Mesenchymal stem cell (in vitro differentiated cells and primary cell): Measurements from ENCODE around the gene KCNH3.
"Not testable (repeated sequence)": the region's sequence is repeated elsewhere in the genome, so short reads cannot be mapped to it uniquely, and the experiment has no call there.

Experiments used
- DNase-seq: peaks from one replicate; pipeline ENCODE4 v3.0.0-alpha.2; 2013
- H2AFZ ChIP-seq: one replicate; pipeline ENCODE4 v1.6.1; 2013; ENCODE audit warnings: low read depth, mild to moderate bottlenecking, control low read depth, inconsistent platforms, low read length, moderate library complexity
- H2AK5ac ChIP-seq: 2 replicates; pipeline ENCODE4 v1.6.1; 2013; ENCODE audit warnings: low read length, moderate library complexity, mild to moderate bottlenecking, inconsistent platforms; ENCODE audit not compliant: severe bottlenecking
- H2BK120ac ChIP-seq: one replicate; pipeline ENCODE4 v1.6.1; 2013; ENCODE audit warnings: low read depth, mild to moderate bottlenecking, inconsistent platforms, low read length, moderate library complexity
- H2BK12ac ChIP-seq, 2 experiments: one replicate each; pipeline ENCODE4 v1.6.1; 2013; ENCODE audit warnings: inconsistent platforms in 2 of 2, low read length in 2 of 2, mild to moderate bottlenecking in 2 of 2, moderate library complexity in 2 of 2, control low read depth in 1 of 2
- H2BK15ac ChIP-seq: one replicate; pipeline ENCODE4 v1.6.1; 2013; ENCODE audit warnings: mild to moderate bottlenecking, low read depth, inconsistent platforms; ENCODE audit not compliant: poor library complexity, severe bottlenecking
- H2BK5ac ChIP-seq: 2 replicates; pipeline ENCODE4 v1.6.1; 2013; ENCODE audit warnings: low read depth, mild to moderate bottlenecking, low read length, control low read depth, inconsistent platforms; ENCODE audit not compliant: poor library complexity, severe bottlenecking
- H3K14ac ChIP-seq, 2 experiments: one replicate each; pipeline ENCODE4 v1.6.1; 2013; ENCODE audit warnings: inconsistent platforms in 2 of 2, low read length in 2 of 2, control low read depth in 1 of 2, mild to moderate bottlenecking in 1 of 2, moderate library complexity in 1 of 2
- H3K18ac ChIP-seq, 2 experiments: one replicate each; pipeline ENCODE4 v1.6.1; 2013; ENCODE audit warnings: inconsistent platforms in 2 of 2, low read length in 2 of 2, control low read depth in 1 of 2, low read depth in 1 of 2, mild to moderate bottlenecking in 1 of 2
- H3K23ac ChIP-seq, 2 experiments: one replicate each; pipeline ENCODE4 v1.6.1; 2013; ENCODE audit warnings: inconsistent platforms in 2 of 2, low read length in 2 of 2, mild to moderate bottlenecking in 2 of 2, moderate library complexity in 2 of 2, control low read depth in 1 of 2
- H3K27ac ChIP-seq: 2 replicates; pipeline ENCODE4 v1.5.1; 2013; ENCODE audit warnings: mild to moderate bottlenecking, moderate library complexity, low read length, control low read depth, inconsistent platforms; ENCODE audit not compliant: poor library complexity, severe bottlenecking
- H3K27me3 ChIP-seq, 2 experiments: 2 replicates each; pipeline versions ENCODE4 v1.6.1 to v1.7.0; 2013; ENCODE audit warnings: low read length in 2 of 2, mild to moderate bottlenecking in 2 of 2, moderate library complexity in 2 of 2, control low read depth in 1 of 2, inconsistent platforms in 1 of 2; ENCODE audit not compliant: control insufficient read depth in 1 of 2, insufficient read depth in 1 of 2
- H3K36me3 ChIP-seq, 2 experiments: 2 replicates each; pipeline versions ENCODE4 v1.6.1 to v1.7.0; 2013; ENCODE audit warnings: low read length in 2 of 2, control low read depth in 1 of 2, inconsistent platforms in 1 of 2, low read depth in 1 of 2, mild to moderate bottlenecking in 1 of 2; ENCODE audit not compliant: insufficient read depth in 2 of 2, control insufficient read depth in 1 of 2
- H3K4ac ChIP-seq, 2 experiments: one replicate each; pipeline ENCODE4 v1.6.1; 2013; ENCODE audit warnings: inconsistent platforms in 2 of 2, low read length in 2 of 2, mild to moderate bottlenecking in 2 of 2, moderate library complexity in 2 of 2, control low read depth in 1 of 2, low read depth in 1 of 2
- H3K4me1 ChIP-seq: 2 replicates; pipeline ENCODE4 v1.6.1; 2013; ENCODE audit warnings: low read depth, low read length, control low read depth; ENCODE audit not compliant: control insufficient read depth, insufficient read depth
- H3K4me2 ChIP-seq: 2 replicates; pipeline ENCODE4 v1.6.1; 2013; ENCODE audit warnings: low read length, mild to moderate bottlenecking, inconsistent platforms; ENCODE audit not compliant: poor library complexity, severe bottlenecking
- H3K4me3 ChIP-seq, 2 experiments: 2 replicates each; pipeline versions ENCODE4 v1.5.1 to v1.7.0; 2013; ENCODE audit warnings: low read length in 2 of 2, mild to moderate bottlenecking in 2 of 2, control low read depth in 1 of 2, low read depth in 1 of 2; ENCODE audit not compliant: insufficient read depth in 1 of 2
- H3K79me1 ChIP-seq: replicated peaks from 2 replicates; pipeline ENCODE4 v1.6.1; 2013; ENCODE audit warnings: mild to moderate bottlenecking, control low read depth, low read length, inconsistent platforms; ENCODE audit not compliant: poor library complexity, severe bottlenecking
- H3K9ac ChIP-seq: 2 replicates; pipeline ENCODE4 v1.7.0; 2013; ENCODE audit warnings: mild to moderate bottlenecking, low read length, moderate library complexity
- H3K9me3 ChIP-seq: 2 replicates; pipeline ENCODE4 v1.7.0; 2013; ENCODE audit warnings: mild to moderate bottlenecking, low read length; ENCODE audit not compliant: control insufficient read depth
- H4K8ac ChIP-seq: one replicate; pipeline ENCODE4 v1.6.1; 2013; ENCODE audit warnings: inconsistent platforms, mild to moderate bottlenecking, low read length, moderate library complexity
- H4K91ac ChIP-seq: one replicate; pipeline ENCODE4 v1.6.1; 2013; ENCODE audit warnings: mild to moderate bottlenecking, low read length, inconsistent platforms
- WGBS: methylation state at CpG from one replicate; pipeline ENCODE4 v1.1.7; 2013; ENCODE audit warnings: mixed read lengths; 5-methylcytosine and 5-hydroxymethylcytosine counted together

The KCNH3 gene

GRCh38 chr12:49599961-49600360 is 61.1 kb downstream of the KCNH3 start:
- no peak overlapping the region for H3K9ac ChIP-seq
- H2BK12ac ChIP-seq, result no peak overlapping the region
- no peak overlapping the region for H3K18ac ChIP-seq
- no peak overlapping the region for H2AFZ ChIP-seq
- no peaks in the 10 kb centered on the region for H3K27me3 ChIP-seq
- no peak overlapping the region for H2BK120ac ChIP-seq
- WGBS, result 90% methylated on average over 8 of the region's 8 CpGs
- H4K91ac ChIP-seq, result no peak overlapping the region
- no peak overlapping the region for H2AK5ac ChIP-seq
- no peak overlapping the region for H3K4me3 ChIP-seq
- H3K9me3 ChIP-seq, result no peaks in the 10 kb centered on the region
- no peak overlapping the region for H3K4ac ChIP-seq
- H3K23ac ChIP-seq, result no peak overlapping the region
- no peak overlapping the region for H3K4me2 ChIP-seq
- peaks cover 11 to 16% of the 10 kb centered on the region in 2 experiments for H3K36me3 ChIP-seq
- no peak overlapping the region for H2BK5ac ChIP-seq
- no peaks in the 10 kb centered on the region for H3K4me1 ChIP-seq
- peak overlapping the region; percentile 74 for H2BK15ac ChIP-seq
- no peaks in the 10 kb centered on the region for H3K79me1 ChIP-seq
- no peak overlapping the region for H3K27ac ChIP-seq
- H4K8ac ChIP-seq, result no peak overlapping the region
- no peak overlapping the region for H3K14ac ChIP-seq
- DNase-seq, result no peak

GRCh38 chr12:49603721-49604120 is 64.9 kb downstream of the KCNH3 start:
- no peak overlapping the region for H2BK12ac ChIP-seq
- H2BK120ac ChIP-seq, result no peak overlapping the region
- no peaks in the 10 kb centered on the region for H3K9me3 ChIP-seq
- H3K27ac ChIP-seq, result no peak overlapping the region
- H3K14ac ChIP-seq, result no peak overlapping the region
- WGBS, result 85% methylated on average over 1 of the region's 1 CpG
- no peak overlapping the region for H3K9ac ChIP-seq
- H2AK5ac ChIP-seq, result no peak overlapping the region
- no peak overlapping the region for H2BK15ac ChIP-seq
- no peak overlapping the region for H4K8ac ChIP-seq
- no peak overlapping the region for H2BK5ac ChIP-seq
- H3K18ac ChIP-seq, result no peak overlapping the region
- H3K79me1 ChIP-seq, result no peaks in the 10 kb centered on the region
- no peak overlapping the region for H2AFZ ChIP-seq
- DNase-seq, result no peak
- no peak overlapping the region for H3K4me3 ChIP-seq
- H3K4me1 ChIP-seq, result no peaks in the 10 kb centered on the region
- no peak overlapping the region for H3K4ac ChIP-seq
- no peak overlapping the region for H3K4me2 ChIP-seq
- no peak overlapping the region for H4K91ac ChIP-seq
- peaks cover 11 to 13% of the 10 kb centered on the region in 2 experiments for H3K36me3 ChIP-seq
- no peak overlapping the region for H3K23ac ChIP-seq
- H3K27me3 ChIP-seq, result no peaks in the 10 kb centered on the region

GRCh38 chr12:49604856-49605255 is 66.0 kb downstream of the KCNH3 start:
- no peak overlapping the region for H3K14ac ChIP-seq
- H3K79me1 ChIP-seq, result no peaks in the 10 kb centered on the region
- H2BK5ac ChIP-seq, result no peak overlapping the region
- H3K4me2 ChIP-seq, result no peak overlapping the region
- H3K18ac ChIP-seq, result no peak overlapping the region
- no peak overlapping the region for H2AK5ac ChIP-seq
- no peak overlapping the region for H2BK15ac ChIP-seq
- H3K4me1 ChIP-seq, result no peaks in the 10 kb centered on the region
- H3K9ac ChIP-seq, result no peak overlapping the region
- no peak for DNase-seq
- H3K4me3 ChIP-seq, result peak overlapping the region in 1 of 2 experiments; percentile 32
- no peak overlapping the region for H4K91ac ChIP-seq
- no peak overlapping the region for H2BK12ac ChIP-seq
- no peak overlapping the region for H4K8ac ChIP-seq
- H3K27me3 ChIP-seq, result no peaks in the 10 kb centered on the region
- no peaks in the 10 kb centered on the region for H3K9me3 ChIP-seq
- H3K36me3 ChIP-seq, result peaks cover 11% of the 10 kb centered on the region in 2 experiments
- no peak overlapping the region for H2BK120ac ChIP-seq
- WGBS, result 66% methylated on average over 5 of the region's 5 CpGs
- no peak overlapping the region for H2AFZ ChIP-seq
- H3K4ac ChIP-seq, result no peak overlapping the region
- no peak overlapping the region for H3K27ac ChIP-seq
- H3K23ac ChIP-seq, result no peak overlapping the region

GRCh38 chr12:49605539-49605938 is 66.7 kb downstream of the KCNH3 start, which contains the start of gene FAM186B:
TSS of gene FAM186B (minus strand) at chr12:49605639. CDS start at chr12:49605477, 162 bp downstream.
- H3K4me1 ChIP-seq, H3K27me3 ChIP-seq, H2AFZ ChIP-seq, H3K18ac ChIP-seq, H3K36me3 ChIP-seq, H3K79me1 ChIP-seq, H3K9me3 ChIP-seq, H2BK120ac ChIP-seq, H3K4ac ChIP-seq, H2BK5ac ChIP-seq, H3K14ac ChIP-seq, H2BK12ac ChIP-seq, H3K27ac ChIP-seq, H4K91ac ChIP-seq, H2AK5ac ChIP-seq, H3K9ac ChIP-seq, H3K23ac ChIP-seq, DNase-seq, H2BK15ac ChIP-seq, H3K4me2 ChIP-seq: not testable (repeated sequence)
- H3K4me3 ChIP-seq, result peak within 1 kb of the TSS in 1 of 2 experiments; percentile 32
- WGBS, result 89% methylated on average over 3 of the region's 4 CpGs
- H4K8ac ChIP-seq, result peak within 1 kb of the TSS; percentile 23
